ENCODE data around the gene PARVG.

DNA sequence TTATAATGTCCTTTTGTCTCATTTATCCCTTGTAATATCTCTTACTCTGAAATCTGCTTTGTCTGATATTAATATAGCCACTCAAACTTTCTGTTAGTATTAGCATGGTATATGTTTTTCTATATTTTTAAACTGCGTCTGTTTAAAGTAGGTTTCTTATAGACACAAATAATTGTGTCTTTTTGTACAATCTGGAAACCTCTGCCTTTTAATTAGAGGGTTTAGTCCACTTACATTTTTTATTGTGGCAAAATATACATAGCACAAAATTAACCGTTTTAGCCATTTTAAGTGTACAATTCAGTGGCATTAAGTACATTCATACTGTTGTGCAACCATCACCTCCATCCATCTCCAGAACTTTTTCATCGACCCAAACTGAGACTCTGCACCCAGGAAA is 28.6 kb downstream of the PARVG start:
- TF ChIP-seq KDM3A (CRISPR knock-in tag; IDR thresholded peaks at IDR 0.05; ENCODE audit: low read depth) = no peak
- no peak for TF ChIP-seq SATB2 (CRISPR knock-in tag; IDR thresholded peaks at IDR 0.05)
- TF ChIP-seq KMT2A (CRISPR knock-in tag; IDR thresholded peaks at IDR 0.05) = no peak
- no peak for TF ChIP-seq PLSCR1 (CRISPR knock-in tag; IDR thresholded peaks at IDR 0.05; ENCODE audit: borderline replicate concordance)
- TF ChIP-seq, protein P1, sequence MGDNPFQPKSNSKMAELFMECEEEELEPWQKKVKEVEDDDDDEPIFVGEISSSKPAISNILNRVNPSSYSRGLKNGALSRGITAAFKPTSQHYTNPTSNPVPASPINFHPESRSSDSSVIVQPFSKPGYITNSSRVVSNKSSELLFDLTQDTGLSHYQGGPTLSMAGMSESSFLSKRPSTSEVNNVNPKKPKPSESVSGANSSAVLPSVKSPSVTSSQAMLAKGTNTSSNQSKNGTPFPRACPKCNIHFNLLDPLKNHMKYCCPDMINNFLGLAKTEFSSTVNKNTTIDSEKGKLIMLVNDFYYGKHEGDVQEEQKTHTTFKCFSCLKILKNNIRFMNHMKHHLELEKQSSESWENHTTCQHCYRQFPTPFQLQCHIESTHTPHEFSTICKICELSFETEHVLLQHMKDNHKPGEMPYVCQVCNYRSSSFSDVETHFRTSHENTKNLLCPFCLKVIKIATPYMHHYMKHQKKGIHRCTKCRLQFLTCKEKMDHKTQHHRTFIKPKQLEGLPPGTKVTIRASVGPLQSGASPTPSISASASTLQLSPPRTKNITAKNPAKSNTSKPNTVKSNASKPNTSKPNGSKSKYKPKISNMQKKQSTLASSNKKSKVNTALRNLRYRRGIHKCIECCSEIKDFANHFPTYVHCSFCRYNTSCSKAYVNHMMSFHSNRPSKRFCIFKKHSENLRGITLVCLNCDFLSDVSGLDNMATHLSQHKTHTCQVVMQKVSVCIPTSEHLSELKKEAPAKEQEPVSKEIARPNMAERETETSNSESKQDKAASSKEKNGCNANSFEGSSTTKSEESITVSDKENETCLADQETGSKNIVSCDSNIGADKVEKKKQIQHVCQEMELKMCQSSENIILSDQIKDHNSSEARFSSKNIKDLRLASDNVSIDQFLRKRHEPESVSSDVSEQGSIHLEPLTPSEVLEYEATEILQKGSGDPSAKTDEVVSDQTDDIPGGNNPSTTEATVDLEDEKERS (CRISPR knock-in tag; IDR thresholded peaks at IDR 0.05) = no peak
- no peak for TF ChIP-seq YY1 (IDR thresholded peaks at IDR 0.05; ENCODE audit: insufficient read depth, insufficient replicate concordance, low read depth, low read length)
- no peak for TF ChIP-seq ZFP82 (CRISPR knock-in tag; IDR thresholded peaks at IDR 0.05; ENCODE audit: borderline replicate concordance)
- TF ChIP-seq, protein P2, sequence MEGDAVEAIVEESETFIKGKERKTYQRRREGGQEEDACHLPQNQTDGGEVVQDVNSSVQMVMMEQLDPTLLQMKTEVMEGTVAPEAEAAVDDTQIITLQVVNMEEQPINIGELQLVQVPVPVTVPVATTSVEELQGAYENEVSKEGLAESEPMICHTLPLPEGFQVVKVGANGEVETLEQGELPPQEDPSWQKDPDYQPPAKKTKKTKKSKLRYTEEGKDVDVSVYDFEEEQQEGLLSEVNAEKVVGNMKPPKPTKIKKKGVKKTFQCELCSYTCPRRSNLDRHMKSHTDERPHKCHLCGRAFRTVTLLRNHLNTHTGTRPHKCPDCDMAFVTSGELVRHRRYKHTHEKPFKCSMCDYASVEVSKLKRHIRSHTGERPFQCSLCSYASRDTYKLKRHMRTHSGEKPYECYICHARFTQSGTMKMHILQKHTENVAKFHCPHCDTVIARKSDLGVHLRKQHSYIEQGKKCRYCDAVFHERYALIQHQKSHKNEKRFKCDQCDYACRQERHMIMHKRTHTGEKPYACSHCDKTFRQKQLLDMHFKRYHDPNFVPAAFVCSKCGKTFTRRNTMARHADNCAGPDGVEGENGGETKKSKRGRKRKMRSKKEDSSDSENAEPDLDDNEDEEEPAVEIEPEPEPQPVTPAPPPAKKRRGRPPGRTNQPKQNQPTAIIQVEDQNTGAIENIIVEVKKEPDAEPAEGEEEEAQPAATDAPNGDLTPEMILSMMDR (CRISPR knock-in tag; IDR thresholded peaks at IDR 0.05) = no peak
